GM21825 (cell line): ENCODE measurements around the gene SYT17.

Source experiments
- ATAC-seq: cut with Tn5 transposase; IDR thresholded peaks from one replicate; pipeline ENCODE4 v1.9.1; 2021; ENCODE audit warnings: mild to moderate bottlenecking, moderate library complexity; ENCODE audit not compliant: unreplicated experiment

The SYT17 gene

GRCh38 chr16:19137201-19138128 lies 30.6 kb upstream of the SYT17 start:
- ATAC-seq: no peak

GRCh38 chr16:19138601-19139000 lies 29.4 kb upstream of the SYT17 start:
- no peak for ATAC-seq

GRCh38 chr16:19139436-19140091 lies 28.5 kb upstream of the SYT17 start:
- ATAC-seq: no peak

- no peak for ATAC-seq
Measured at GRCh38 chr16:19140396-19140795, 27.6 kb upstream of the SYT17 start.

- no peak for ATAC-seq
Measured at GRCh38 chr16:19142939-19143598, 25.0 kb upstream of the SYT17 start.

DNA sequence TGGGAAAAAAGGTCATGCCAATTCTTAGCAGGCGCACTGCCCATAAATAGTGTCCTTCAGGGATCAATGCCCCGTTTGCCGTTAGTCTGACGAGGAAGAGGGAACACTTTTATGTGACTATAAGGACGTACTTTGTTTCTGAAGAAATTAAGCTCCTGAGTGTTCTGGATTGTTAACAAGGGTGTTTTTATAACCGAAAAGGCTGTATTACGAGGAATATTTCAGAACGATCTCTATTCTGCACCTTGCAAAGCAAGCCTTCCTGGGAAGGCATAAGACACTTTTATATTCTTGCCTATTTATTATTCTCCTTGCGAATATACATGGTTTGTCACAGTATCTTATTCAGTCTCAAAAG lies 24.5 kb upstream of the SYT17 start:
- ATAC-seq: no peak

DNA sequence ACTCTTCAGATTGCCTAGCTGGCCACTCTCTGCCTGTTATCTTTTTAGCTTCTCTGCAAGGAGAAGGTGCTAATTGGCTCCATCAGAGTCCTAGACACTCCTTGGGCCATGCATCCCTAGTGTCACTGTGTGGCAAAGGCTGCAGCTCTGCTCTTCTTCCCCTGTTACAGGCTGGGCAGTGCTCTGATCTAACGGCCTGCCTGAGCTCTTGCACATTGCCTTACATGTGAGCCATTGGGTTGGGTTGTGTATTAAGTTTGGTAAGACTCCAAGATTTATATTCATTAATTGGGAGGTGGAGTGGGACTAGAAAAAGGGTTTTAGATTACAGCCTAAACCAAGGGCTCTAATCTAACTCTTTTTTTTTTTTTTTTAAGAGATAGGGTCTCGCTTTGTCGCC lies 23.0 kb upstream of the SYT17 start:
- ATAC-seq: no peak

DNA sequence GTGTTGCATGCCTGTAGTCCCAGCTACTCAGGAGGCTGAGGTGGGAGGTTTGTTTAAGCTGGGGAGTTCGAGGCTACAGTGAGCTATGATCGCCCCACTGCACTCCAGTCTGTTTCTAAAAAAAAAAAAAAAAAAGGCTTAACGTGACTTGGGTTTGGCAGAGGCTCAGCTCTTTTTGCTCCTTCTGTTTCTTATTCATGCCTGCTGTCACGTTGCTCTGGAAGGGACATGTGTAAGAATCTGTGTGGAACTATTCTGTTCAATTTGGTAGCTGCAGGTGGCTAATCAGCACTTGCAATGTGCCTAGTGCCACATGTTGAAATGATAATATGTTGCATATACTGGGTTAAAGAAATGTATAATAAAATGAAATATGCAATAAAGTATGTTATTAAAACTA lies 20.9 kb upstream of the SYT17 start:
- no peak for ATAC-seq

- ATAC-seq: no peak
Measured at GRCh38 chr16:19147627-19148026, 20.4 kb upstream of the SYT17 start.

GRCh38 chr16:19148189-19148588 lies 19.9 kb upstream of the SYT17 start:
- no peak for ATAC-seq

GRCh38 chr16:19151310-19151709 lies 16.7 kb upstream of the SYT17 start:
- ATAC-seq: no peak

DNA sequence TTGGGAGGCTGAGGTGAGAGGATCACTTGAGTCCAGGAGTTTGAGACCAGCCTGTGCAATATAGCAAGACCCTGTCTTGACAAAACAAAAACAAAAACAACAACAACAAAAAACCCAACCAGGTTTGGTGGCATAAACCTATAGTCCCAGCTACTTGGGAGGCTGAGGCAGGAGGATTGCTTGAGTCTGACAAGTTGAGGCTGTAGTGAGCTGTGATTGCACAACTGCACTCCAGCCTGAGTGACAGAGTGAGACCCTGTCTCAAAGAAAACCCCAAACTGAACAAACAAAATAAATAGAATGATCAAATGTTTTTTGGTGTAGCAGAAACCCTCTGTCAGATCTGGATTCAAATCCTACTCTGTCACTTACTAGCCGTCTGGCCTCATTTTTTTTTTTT lies 16.0 kb upstream of the SYT17 start:
- no peak for ATAC-seq

GRCh38 chr16:19153876-19154275 lies 14.2 kb upstream of the SYT17 start:
- ATAC-seq: no peak

DNA sequence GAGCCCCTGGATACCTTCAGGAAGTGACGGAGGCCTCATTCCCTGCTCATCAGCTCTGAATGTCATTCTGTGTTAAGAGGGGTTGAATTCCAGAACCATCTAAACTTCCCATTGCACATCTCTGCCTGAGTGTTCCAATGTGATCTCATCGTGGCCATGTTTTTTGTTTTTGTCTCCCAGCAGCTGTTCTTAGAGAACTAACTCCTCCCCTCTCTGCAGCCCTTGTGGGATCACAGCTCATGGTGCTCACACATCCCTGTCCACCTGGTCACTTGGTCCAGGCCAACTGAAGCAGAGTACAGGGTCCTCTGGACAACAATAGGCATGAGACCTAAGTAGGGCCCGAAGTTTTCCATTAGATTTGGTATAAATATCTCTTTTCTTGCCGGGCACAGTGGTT lies 6.0 kb upstream of the SYT17 start:
- ATAC-seq: no peak

DNA sequence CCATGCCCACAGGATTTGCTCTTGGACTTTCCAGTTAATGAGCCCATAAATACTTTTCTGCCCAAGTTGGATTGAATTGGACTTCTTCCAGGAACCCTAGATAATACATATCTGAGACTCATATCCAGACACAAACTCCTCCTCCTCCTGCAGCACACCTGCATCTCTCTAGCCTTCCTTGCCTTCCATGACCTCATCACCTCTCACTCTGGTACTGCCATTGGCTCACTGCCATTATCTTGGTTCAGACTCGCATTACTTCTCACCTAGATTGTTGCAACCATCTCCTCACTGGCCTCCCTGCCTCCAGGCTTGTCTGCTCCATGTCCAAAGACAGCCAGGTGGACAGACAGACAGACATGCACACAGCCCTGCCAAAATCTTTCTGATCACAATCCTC lies 4.8 kb upstream of the SYT17 start:
- no peak for ATAC-seq

DNA sequence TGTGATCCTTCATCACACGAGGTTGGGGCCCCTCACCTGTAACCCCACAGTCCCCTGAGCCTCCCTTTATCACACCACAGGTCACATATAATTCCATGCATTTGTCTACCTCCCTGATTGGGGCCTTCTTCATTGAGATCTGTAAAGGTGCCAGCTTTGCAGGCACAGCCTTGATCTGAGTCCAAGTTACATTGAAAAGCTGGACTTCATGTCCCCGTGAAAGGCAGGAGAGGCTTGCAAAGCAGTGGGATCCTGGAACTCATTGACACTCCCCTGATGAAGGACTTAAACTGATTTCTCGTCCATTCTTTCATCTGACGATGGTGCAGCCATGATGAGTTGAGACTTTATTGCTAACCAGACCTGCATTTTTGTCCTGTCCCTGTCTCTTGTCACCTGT lies 3.8 kb upstream of the SYT17 start:
- no peak for ATAC-seq

- ATAC-seq: no peak
Measured at GRCh38 chr16:19165101-19165500, 2.9 kb upstream of the SYT17 start.

GRCh38 chr16:19166500-19166899 lies 1.5 kb upstream of the SYT17 start:
- ATAC-seq: no peak

DNA sequence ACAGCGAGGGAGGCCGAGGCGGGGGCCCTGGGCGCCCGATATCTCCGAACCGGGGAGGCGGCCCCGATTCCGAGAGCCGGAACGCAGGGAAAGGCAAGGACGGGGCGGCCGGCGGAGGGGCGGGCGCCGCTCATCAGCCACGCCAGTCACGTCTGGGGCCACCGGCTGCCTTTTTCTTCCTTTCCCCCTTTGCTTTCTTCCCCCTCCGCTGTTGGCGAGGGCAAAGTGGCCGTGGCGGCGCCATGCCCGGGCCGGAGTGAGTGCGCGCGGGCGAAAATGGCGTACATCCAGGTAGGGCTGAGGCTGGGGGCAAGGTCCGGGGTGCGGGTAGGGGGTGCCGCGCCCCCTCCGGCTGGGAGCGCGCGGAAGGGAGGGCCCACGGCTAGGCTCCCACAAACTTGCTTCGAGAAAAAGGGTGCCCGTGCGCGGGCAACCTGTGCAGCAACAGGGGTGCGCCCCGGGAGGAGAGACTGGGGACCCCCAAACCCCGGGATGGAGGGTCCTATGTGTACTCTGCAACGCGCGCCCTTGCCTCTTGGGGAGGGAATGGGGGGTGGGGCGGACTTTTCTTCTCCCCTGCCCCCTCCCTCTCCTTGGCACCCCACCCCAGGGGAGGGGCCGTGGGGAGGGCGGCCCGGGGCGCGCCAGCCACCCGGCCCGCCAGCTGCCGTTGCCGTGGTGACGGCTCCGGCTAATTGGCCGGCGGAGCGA lies 486 bp downstream of the SYT17 start:
- ATAC-seq: no peak

DNA sequence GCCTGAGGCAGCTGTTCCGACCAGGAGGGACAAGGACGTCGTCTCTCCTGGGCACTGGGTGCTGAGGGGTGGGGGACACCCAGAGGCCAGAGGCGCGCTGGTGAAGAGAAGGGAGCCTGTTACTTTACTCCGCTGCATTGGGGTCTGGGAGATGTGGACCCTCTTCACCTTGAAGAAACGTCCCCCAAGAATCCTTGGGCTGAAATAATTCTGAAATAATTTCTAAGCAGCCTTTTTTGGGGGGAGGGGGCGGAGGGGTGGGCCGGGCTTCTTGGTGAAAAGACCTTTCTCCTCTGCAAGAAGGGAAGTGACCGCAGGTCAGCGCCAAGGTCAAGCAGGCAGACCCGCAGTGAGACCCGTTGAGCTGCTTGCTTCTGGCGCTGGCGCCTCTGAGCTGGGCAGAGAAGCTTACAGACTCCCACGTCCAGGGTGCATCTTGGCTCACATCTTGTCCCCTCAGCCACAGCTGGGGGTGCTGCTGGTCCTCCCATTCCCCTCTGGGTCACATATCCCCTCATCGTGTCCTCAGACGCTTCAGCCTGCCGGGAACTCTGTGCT lies 1.1 kb downstream of the SYT17 start:
- no peak for ATAC-seq

DNA sequence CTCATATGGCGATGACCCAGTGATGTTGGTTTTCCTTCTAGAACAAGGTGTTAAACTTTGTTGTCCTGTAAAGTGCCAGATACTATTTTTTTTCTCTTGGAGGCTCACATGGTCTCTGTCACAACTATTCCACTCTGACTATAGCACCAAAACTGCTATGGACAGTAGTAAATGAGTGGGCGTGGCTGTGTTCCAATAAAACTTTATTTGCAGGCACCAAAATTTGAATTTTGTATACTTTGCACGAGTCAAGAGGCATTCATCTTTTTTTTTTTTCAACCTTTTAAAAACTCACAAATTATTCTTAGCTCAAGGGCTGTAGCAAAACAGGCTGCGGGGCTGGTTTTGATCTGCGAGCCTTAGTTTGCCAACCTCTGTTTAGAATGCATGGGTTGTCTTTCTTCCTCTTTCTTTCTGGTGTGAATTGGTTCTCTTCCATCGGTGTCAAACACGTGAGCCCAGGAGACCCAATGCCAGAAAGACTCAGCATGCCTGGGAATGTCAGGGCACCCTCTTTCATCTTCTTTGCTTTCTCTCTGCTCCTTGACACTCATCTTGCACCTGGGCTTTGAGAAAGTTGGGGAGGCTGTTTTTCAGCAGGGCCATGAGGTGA lies 2.1 kb downstream of the SYT17 start:
- ATAC-seq: no peak
